Thyroid gland (tissue), 4 donors: ENCODE results near the gene VSTM2B.

ENCODE experiments used
- POLR2A ChIP-seq, 2 donors: fragments of 450-650 bp; IDR thresholded peaks; one replicate each; pipeline ENCODE4 v1.6.1; 2017; ENCODE audit warnings: antibody characterized with exemption in 2 of 2, mild to moderate bottlenecking in 2 of 2, moderate library complexity in 1 of 2
- TF ChIP-seq, protein P1 (sequence below), 6 experiments: fragments of 200-600 bp in 3 of 6; fragments of 450-650 bp in 3 of 6; sonication (generic) in 3 of 6; IDR thresholded peaks; one replicate each; pipeline ENCODE4 v1.5.1; 2016 to 2019; ENCODE audit warnings: antibody characterized with exemption in 6 of 6, mild to moderate bottlenecking in 2 of 6, inconsistent platforms in 1 of 6, moderate library complexity in 1 of 6

DNA sequence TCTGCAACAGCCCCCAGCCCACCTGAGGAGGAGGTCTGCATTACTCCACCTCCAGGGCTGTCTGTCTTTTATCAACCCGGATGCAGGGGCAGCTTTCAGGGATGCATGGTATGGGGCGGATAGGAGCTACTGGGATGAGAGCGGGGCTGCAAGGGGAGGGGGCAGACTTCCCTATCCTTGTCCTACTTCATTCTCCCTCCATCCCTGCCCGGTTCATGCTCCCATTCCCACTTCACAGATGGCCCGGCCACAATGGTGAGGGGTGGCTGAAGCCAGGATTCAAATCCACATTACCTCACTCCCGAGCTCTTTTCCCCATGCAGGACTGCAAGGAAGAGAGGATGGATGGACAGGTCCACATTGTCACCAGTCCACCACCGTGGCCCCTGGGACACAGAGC is 40.5 kb upstream of the VSTM2B start:
- TF ChIP-seq, protein P1, sequence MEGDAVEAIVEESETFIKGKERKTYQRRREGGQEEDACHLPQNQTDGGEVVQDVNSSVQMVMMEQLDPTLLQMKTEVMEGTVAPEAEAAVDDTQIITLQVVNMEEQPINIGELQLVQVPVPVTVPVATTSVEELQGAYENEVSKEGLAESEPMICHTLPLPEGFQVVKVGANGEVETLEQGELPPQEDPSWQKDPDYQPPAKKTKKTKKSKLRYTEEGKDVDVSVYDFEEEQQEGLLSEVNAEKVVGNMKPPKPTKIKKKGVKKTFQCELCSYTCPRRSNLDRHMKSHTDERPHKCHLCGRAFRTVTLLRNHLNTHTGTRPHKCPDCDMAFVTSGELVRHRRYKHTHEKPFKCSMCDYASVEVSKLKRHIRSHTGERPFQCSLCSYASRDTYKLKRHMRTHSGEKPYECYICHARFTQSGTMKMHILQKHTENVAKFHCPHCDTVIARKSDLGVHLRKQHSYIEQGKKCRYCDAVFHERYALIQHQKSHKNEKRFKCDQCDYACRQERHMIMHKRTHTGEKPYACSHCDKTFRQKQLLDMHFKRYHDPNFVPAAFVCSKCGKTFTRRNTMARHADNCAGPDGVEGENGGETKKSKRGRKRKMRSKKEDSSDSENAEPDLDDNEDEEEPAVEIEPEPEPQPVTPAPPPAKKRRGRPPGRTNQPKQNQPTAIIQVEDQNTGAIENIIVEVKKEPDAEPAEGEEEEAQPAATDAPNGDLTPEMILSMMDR (IDR thresholded peaks at IDR 0.05) = no peak
- no peak for TF ChIP-seq POLR2A (IDR thresholded peaks at IDR 0.05)
